Right lobe of liver (tissue), 4 donors: ENCODE measurements around the gene SLC25A13.

Source experiments
- POLR2A ChIP-seq: fragments of 450-650 bp; IDR thresholded peaks from one replicate; pipeline ENCODE4 v1.6.1; 2017; ENCODE audit warnings: antibody characterized with exemption, mild to moderate bottlenecking
- TF ChIP-seq, protein P1 (sequence below), 4 donors: fragments of 200-600 bp in 3 of 4; fragments of 450-650 bp in 1 of 4; IDR thresholded peaks; one replicate each; pipeline versions ENCODE4 v1.5.1 to v1.8.0; 2016 to 2022; ENCODE audit warnings: antibody characterized with exemption in 4 of 4, mild to moderate bottlenecking in 2 of 4
- donor health status: DM: no; HTN: no; CAD: no.
- donor health status: DM: no; HTN: no; CAD: no.
- donor health status: DM: no; HTN: yes; CAD: no.

DNA sequence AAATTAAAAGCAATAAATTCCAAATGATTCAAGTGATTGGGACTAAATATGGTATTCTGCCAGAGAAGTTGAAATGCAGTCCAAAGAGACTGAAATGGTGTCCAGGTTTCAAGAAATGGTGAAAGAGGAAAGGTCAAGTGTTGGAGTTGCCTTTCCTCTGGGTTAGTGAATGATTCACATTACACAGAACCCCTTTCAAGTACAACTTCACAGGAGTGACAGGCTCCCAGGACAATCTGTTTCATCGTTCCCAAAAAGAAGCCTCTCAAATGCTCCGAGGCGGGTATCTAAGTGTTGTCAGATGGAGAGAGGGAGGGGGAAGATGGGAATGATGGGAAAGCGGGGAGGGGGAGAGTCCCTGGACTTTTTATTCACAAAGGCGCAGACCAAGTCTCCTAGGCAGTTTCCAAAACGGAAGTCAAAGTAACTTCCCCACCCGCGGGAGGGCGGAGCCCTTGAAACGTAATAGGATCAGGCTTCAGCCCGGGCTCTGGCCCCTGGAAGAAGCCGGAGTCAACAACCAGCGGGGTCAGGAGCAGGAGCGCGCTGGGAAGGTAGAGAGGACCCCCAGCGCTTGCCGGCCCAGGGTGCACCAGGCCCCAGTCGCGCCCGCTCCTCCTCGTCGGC lies 754 bp downstream of the SLC25A13 start:
- TF ChIP-seq, protein P1, sequence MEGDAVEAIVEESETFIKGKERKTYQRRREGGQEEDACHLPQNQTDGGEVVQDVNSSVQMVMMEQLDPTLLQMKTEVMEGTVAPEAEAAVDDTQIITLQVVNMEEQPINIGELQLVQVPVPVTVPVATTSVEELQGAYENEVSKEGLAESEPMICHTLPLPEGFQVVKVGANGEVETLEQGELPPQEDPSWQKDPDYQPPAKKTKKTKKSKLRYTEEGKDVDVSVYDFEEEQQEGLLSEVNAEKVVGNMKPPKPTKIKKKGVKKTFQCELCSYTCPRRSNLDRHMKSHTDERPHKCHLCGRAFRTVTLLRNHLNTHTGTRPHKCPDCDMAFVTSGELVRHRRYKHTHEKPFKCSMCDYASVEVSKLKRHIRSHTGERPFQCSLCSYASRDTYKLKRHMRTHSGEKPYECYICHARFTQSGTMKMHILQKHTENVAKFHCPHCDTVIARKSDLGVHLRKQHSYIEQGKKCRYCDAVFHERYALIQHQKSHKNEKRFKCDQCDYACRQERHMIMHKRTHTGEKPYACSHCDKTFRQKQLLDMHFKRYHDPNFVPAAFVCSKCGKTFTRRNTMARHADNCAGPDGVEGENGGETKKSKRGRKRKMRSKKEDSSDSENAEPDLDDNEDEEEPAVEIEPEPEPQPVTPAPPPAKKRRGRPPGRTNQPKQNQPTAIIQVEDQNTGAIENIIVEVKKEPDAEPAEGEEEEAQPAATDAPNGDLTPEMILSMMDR (IDR thresholded peaks at IDR 0.05), result no peak
- no peak for TF ChIP-seq POLR2A
